Activated CD8-positive, alpha-beta T cell treated with anti-CD3 and anti-CD28 coated beads for 36 hours (primary cell): Measurements from ENCODE around the gene FSHR. TPM values are rescaled to one million over a fixed set of nuclear protein-coding genes. Genes with fewer than 3 reads are reported as not detected.

Experiments
- ATAC-seq: fragments of 200-7000 bp; cut with Tn5 transposase; one replicate; pipeline ENCODE4 v1.10.0; 2021; ENCODE audit warnings: mild to moderate bottlenecking, moderate library complexity
- CTCF ChIA-PET: fragments of 350-600 bp; sonication (Branson Sonifier 250); formaldehyde crosslinking; loops from one replicate; lab custom pipeline; 2021; ENCODE audit warnings: antibody characterized with exemption; lab: Charles Lee
- POLR2A ChIA-PET: fragments of 350-600 bp; sonication (Branson Sonifier 250); formaldehyde crosslinking; loops from one replicate; lab custom pipeline; 2021; ENCODE audit warnings: antibody characterized with exemption; lab: Charles Lee
- DNase-seq: peaks from one replicate; pipeline ENCODE4 v3.0.0-alpha.2; 2020
- H3K27ac Mint-ChIP-seq: one replicate; pipeline ENCODE4 v1.8.0; 2021; ENCODE audit warnings: mild to moderate bottlenecking, mixed read lengths
- H3K27me3 Mint-ChIP-seq: one replicate; pipeline ENCODE4 v1.8.0; 2021; ENCODE audit warnings: mixed read lengths
- H3K36me3 Mint-ChIP-seq: one replicate; pipeline ENCODE4 v1.8.0; 2021; ENCODE audit warnings: low read depth, mixed read lengths
- H3K4me1 Mint-ChIP-seq: one replicate; pipeline ENCODE4 v1.8.0; 2021; ENCODE audit warnings: low read depth, mixed read lengths
- H3K4me3 Mint-ChIP-seq: one replicate; pipeline ENCODE4 v1.8.0; 2021; ENCODE audit warnings: mild to moderate bottlenecking, moderate library complexity, mixed read lengths
- H3K9me3 Mint-ChIP-seq: one replicate; pipeline ENCODE4 v1.8.0; 2021; ENCODE audit warnings: mixed read lengths
- intact Hi-C: fragments of 100-400 bp; cut with micrococcal nuclease; formaldehyde crosslinking; loops from one replicate; pipeline ENCODE4 v1.10.0; 2022
- total RNA-seq, 2 experiments: library from RNA; stranded (reverse); gene quantifications; one replicate each; pipeline ENCODE4 v1.2.3, GENCODE V29; 2021
- TF ChIP-seq, protein P1 (sequence below): fragments of 200-600 bp; IDR thresholded peaks from one replicate; pipeline ENCODE4 v1.8.0; 2022; ENCODE audit warnings: antibody characterized with exemption, mild to moderate bottlenecking

Gene FSHR
- total RNA-seq, 2 experiments from 2014 or later, result not detected

GRCh38 chr2:49053156-49053555, 101.2 kb downstream of the FSHR start:
- TF ChIP-seq, protein P1, sequence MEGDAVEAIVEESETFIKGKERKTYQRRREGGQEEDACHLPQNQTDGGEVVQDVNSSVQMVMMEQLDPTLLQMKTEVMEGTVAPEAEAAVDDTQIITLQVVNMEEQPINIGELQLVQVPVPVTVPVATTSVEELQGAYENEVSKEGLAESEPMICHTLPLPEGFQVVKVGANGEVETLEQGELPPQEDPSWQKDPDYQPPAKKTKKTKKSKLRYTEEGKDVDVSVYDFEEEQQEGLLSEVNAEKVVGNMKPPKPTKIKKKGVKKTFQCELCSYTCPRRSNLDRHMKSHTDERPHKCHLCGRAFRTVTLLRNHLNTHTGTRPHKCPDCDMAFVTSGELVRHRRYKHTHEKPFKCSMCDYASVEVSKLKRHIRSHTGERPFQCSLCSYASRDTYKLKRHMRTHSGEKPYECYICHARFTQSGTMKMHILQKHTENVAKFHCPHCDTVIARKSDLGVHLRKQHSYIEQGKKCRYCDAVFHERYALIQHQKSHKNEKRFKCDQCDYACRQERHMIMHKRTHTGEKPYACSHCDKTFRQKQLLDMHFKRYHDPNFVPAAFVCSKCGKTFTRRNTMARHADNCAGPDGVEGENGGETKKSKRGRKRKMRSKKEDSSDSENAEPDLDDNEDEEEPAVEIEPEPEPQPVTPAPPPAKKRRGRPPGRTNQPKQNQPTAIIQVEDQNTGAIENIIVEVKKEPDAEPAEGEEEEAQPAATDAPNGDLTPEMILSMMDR, result no peak
- intact Hi-C loops, result no loop called here
- Mint-ChIP-seq H3K36me3 (no peaks in the 10 kb centered on the region), H3K4me1 (no peaks in the 10 kb centered on the region), H3K27ac (no peak overlapping the region), H3K4me3 (no peak overlapping the region), H3K9me3 (peaks cover 11% of the 10 kb centered on the region), H3K27me3 (no peaks in the 10 kb centered on the region)
- ATAC-seq, result no peak
- ChIA-PET POLR2A (no interaction called here), CTCF (no interaction called here)
- no peak for DNase-seq

GRCh38 chr2:49050265-49050664, 104.0 kb downstream of the FSHR start:
- no peak overlapping the region for H3K4me3 Mint-ChIP-seq
- ChIA-PET CTCF (no interaction called here), POLR2A (no interaction called here)

GRCh38 chr2:49049161-49049560, 105.2 kb downstream of the FSHR start:
- ChIA-PET POLR2A (no interaction called here), CTCF (no interaction called here)
- no peak overlapping the region for H3K4me3 Mint-ChIP-seq
- no peaks in the 10 kb centered on the region for H3K27me3 Mint-ChIP-seq
- no peak overlapping the region for H3K27ac Mint-ChIP-seq
- peaks cover 1% of the 10 kb centered on the region for H3K9me3 Mint-ChIP-seq
- no peak for ATAC-seq
- TF ChIP-seq, protein P1, result no peak
- H3K36me3 Mint-ChIP-seq, result no peaks in the 10 kb centered on the region
- no peaks in the 10 kb centered on the region for H3K4me1 Mint-ChIP-seq
- no peak for DNase-seq
- intact Hi-C loops, result no loop called here

More at GRCh38 chr2:49050265-49050664, 104.0 kb downstream of the FSHR start:
- intact Hi-C loops, result no loop called here
- Mint-ChIP-seq H3K27me3 (no peaks in the 10 kb centered on the region), H3K36me3 (no peaks in the 10 kb centered on the region), H3K27ac (no peak overlapping the region), H3K9me3 (peaks cover 6% of the 10 kb centered on the region), H3K4me1 (no peaks in the 10 kb centered on the region)
- ATAC-seq (no peak), DNase-seq (no peak)
- TF ChIP-seq, protein P1, result no peak

- no peak overlapping the region for H3K27ac Mint-ChIP-seq
- DNase-seq (no peak), ATAC-seq (no peak)
- H3K4me3 Mint-ChIP-seq, result no peak overlapping the region
- H3K27me3 Mint-ChIP-seq, result no peaks in the 10 kb centered on the region
- ChIA-PET CTCF (no interaction called here), POLR2A (no interaction called here)
- intact Hi-C loops, result no loop called here
- no peaks in the 10 kb centered on the region for H3K9me3 Mint-ChIP-seq
- H3K36me3 Mint-ChIP-seq, result no peaks in the 10 kb centered on the region
- H3K4me1 Mint-ChIP-seq, result no peaks in the 10 kb centered on the region
- TF ChIP-seq, protein P1, result no peak
Measured at GRCh38 chr2:49045083-49045482, 109.2 kb downstream of the FSHR start.

- no peaks in the 10 kb centered on the region for H3K36me3 Mint-ChIP-seq
- no peaks in the 10 kb centered on the region for H3K27me3 Mint-ChIP-seq
- H3K4me1 Mint-ChIP-seq, result no peaks in the 10 kb centered on the region
- TF ChIP-seq, protein P1, result no peak
- CTCF ChIA-PET, result no interaction called here
- DNase-seq (no peak), ATAC-seq (no peak)
- H3K4me3 Mint-ChIP-seq, result no peak overlapping the region
- intact Hi-C loops, result no loop called here
- no peaks in the 10 kb centered on the region for H3K9me3 Mint-ChIP-seq
- H3K27ac Mint-ChIP-seq, result no peak overlapping the region
- POLR2A ChIA-PET, result no interaction called here
Measured at GRCh38 chr2:49044350-49045079, 109.8 kb downstream of the FSHR start.
